ENCODE data around the gene CYP2E1.
"Not testable (repeated sequence)": the region's sequence is repeated elsewhere in the genome, so short reads cannot be mapped to it uniquely, and the experiment has no call there.

The CYP2E1 gene

DNA sequence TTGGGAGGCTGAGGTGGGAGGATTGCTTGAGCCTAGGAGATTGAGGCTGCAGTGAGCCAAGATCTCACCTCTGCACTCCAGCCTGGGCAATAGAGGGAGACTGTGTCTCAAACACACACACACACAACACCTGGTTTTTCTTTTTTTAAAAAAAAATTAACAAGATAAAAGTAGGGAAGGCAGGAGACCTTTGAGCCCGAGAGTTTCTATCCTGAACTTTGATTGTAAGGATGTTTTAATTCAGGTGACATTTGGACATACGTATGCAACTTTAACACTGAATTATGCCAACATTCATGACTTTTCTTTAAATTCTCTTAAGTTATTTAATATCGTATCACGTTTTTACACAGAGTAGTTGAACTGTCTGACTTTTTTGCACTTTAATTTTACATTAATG, 11.7 kb upstream of the CYP2E1 start:
- no peak for DNase-seq (ENCODE audit: low spot score)
- no peak for TF ChIP-seq CTCF (IDR thresholded peaks at IDR 0.05; ENCODE audit: borderline replicate concordance, control extremely low read depth, extremely low read depth, insufficient read depth, missing control alignments)
- in situ Hi-C loops (cut with MboI; ENCODE audit: low sequenced_read_pairs, unreplicated experiment), result no loop called here

DNA sequence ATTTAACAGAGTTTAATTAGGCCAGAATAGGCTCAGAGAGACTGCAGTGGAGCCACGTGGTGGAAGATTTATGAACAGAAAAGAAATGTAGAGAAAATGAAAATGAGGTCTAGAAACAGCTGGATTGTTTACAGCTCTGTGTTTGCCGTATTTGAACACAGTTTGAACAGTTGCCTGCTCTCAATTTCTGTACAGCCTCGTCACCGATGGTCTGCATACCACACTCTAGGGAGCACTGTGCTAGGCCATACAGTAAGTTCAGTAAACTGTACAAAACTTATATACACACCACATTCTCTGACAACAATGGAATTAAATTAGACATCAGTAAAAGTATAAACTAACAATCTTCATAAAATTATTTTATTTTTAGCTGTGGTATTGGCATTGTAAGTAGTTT, 11.1 kb upstream of the CYP2E1 start:
- TF ChIP-seq CTCF (IDR thresholded peaks at IDR 0.05; ENCODE audit: borderline replicate concordance, control extremely low read depth, extremely low read depth, insufficient read depth, missing control alignments), result no peak
- DNase-seq (ENCODE audit: low spot score), result no peak
- in situ Hi-C loops (cut with MboI; ENCODE audit: low sequenced_read_pairs, unreplicated experiment), result no loop called here

- in situ Hi-C loops (cut with MboI; ENCODE audit: low sequenced_read_pairs, unreplicated experiment); DNase-seq (ENCODE audit: low spot score): not testable (repeated sequence)
Observed at GRCh38 chr10:133518517-133518916, 8.6 kb upstream of the CYP2E1 start.

GRCh38 chr10:133520193-133520738, 6.9 kb upstream of the CYP2E1 start:
- in situ Hi-C loops (cut with MboI; ENCODE audit: low sequenced_read_pairs, unreplicated experiment), result no loop called here
- peak; percentile 91 for DNase-seq (ENCODE audit: low spot score)
- TF ChIP-seq CTCF (IDR thresholded peaks at IDR 0.05; ENCODE audit: borderline replicate concordance, control extremely low read depth, extremely low read depth, insufficient read depth, missing control alignments), result peak; percentile 68

GRCh38 chr10:133523631-133524203, 3.4 kb upstream of the CYP2E1 start:
- in situ Hi-C loops (cut with MboI; ENCODE audit: low sequenced_read_pairs, unreplicated experiment), result no loop called here
- TF ChIP-seq CTCF (IDR thresholded peaks at IDR 0.05; ENCODE audit: borderline replicate concordance, control extremely low read depth, extremely low read depth, insufficient read depth, missing control alignments), result no peak

DNA sequence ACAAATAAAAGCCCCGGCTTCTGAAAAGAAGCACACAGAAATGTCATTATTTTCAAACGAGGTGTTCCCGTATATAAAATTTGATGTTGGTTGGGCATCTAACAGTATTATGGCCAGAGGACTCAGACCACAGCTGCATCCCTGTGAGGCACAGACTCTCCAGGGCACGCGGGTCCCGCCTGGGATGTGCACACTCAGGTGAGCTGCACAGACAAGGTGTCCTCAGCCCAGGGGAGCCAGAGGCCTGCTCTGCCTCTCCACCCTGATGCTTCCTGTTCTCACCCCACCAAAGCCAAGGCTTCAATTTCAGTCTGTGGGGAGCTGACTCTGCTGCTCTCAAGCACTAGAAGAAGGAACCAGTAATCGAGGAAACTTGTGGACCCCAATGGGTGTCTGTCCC, 1.7 kb upstream of the CYP2E1 start:
- no peak for TF ChIP-seq CTCF (IDR thresholded peaks at IDR 0.05; ENCODE audit: borderline replicate concordance, control extremely low read depth, extremely low read depth, insufficient read depth, missing control alignments)
- in situ Hi-C loops (cut with MboI; ENCODE audit: low sequenced_read_pairs, unreplicated experiment), result no loop called here
- no peak for DNase-seq (ENCODE audit: low spot score)

More at GRCh38 chr10:133523631-133524203, 3.4 kb upstream of the CYP2E1 start:
- no peak for DNase-seq (ENCODE audit: low spot score)

GRCh38 chr10:133527771-133528271, 658 bp downstream of the CYP2E1 start:
- in situ Hi-C loops (cut with MboI; ENCODE audit: low sequenced_read_pairs, unreplicated experiment), result no loop called here
- DNase-seq (ENCODE audit: low spot score), result no peak
- TF ChIP-seq CTCF (IDR thresholded peaks at IDR 0.05; ENCODE audit: borderline replicate concordance, control extremely low read depth, extremely low read depth, insufficient read depth, missing control alignments), result no peak

Data from GM13976 (cell line).